A549 treated with CpdA at 1 μM for 4 hours (cell line): ENCODE measurements around the gene CRP. TPM values are rescaled to one million over a fixed set of nuclear protein-coding genes. Genes with fewer than 3 reads are reported as not detected.

Experiments
- total RNA-seq: library from RNA; stranded (reverse); fragments of 200-300 nt; extraction: Qiagen RNA extraction; gene quantifications from 5 replicates; pipeline ENCODE4 v1.2.3, GENCODE V29; 2022; ENCODE audit warnings: low read depth

CRP gene, protein sequence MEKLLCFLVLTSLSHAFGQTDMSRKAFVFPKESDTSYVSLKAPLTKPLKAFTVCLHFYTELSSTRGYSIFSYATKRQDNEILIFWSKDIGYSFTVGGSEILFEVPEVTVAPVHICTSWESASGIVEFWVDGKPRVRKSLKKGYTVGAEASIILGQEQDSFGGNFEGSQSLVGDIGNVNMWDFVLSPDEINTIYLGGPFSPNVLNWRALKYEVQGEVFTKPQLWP
- total RNA-seq, result not detected in 5 replicates

DNA sequence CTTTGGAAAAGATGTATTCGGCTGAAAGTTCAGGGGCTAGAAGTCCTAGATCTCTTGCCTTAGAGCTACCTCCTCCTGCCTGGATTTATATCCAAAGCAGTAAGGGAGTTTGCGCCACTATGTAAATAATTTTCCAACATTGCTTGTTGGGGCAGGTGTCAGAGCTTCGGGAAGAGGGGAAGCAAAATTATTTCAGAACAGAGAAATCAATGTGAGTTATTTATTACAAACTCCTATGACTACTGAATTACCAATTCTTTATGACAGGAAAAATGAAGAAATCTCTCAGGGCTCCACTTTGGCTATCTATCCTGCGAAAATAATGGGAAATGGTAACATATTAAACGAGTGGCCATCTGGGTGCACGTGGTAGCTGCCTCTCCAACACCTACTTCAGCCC, at the start of gene CRP:
CRP (minus strand) TSS at position 61 of the 400 bp plus-strand sequence. CDS start 104 bp downstream, outside the sequence.

Other genes with a start within 250 kb of the CRP start
- not detected in 5 replicates for gene OR10J5, start 178.6 kb downstream of the CRP start, total RNA-seq
- not detected in 5 replicates for gene APCS, start 126.8 kb downstream of the CRP start, total RNA-seq
- gene DUSP23, start 66.4 kb upstream of the CRP start, total RNA-seq, result 50.8 to 73.5 TPM (median 71.6 TPM) in 5 replicates
- gene FCRL6, start 87.8 kb upstream of the CRP start, total RNA-seq, result not detected in 5 replicates
- not detected in 5 replicates for gene SLAMF8, start 112.3 kb upstream of the CRP start, total RNA-seq
- 0.07 to 0.14 TPM in 2 of 5 replicates, not detected in the others for gene VSIG8, start 148.1 kb upstream of the CRP start, total RNA-seq
- gene CFAP45, start 185.6 kb upstream of the CRP start, total RNA-seq, result 0.51 to 0.99 TPM (median 0.64 TPM) in 5 replicates
- 997 to 1,080 TPM (median 1,064 TPM) in 5 replicates for gene TAGLN2, start 210.9 kb upstream of the CRP start, total RNA-seq
- 0.22 to 0.39 TPM (median 0.27 TPM) in 5 replicates for gene IGSF9, start 231.0 kb upstream of the CRP start, total RNA-seq
- 0.17 to 0.25 TPM (median 0.22 TPM) in 3 of 5 replicates, not detected in the others for gene SLAMF9, start 239.6 kb upstream of the CRP start, total RNA-seq